OCI-LY7 (cell line): ENCODE results near the gene WASHC4.
"Not testable (repeated sequence)": the region's sequence is repeated elsewhere in the genome, so short reads cannot be mapped to it uniquely, and the experiment has no call there.

ENCODE experiments used
- EZH2phosphoT487 ChIP-seq: fragments of 200-600 bp; sonication (generic); IDR thresholded peaks from 2 replicates; pipeline ENCODE4 v1.6.1; 2018; ENCODE audit warnings: low read depth, borderline replicate concordance, mild to moderate bottlenecking, mixed run types, antibody characterized with exemption, low read length, moderate library complexity, mixed read lengths
- TF ChIP-seq, protein P1 (sequence below): fragments of 200-600 bp; sonication (generic); conservative IDR thresholded peaks from 2 replicates; pipeline ENCODE4 v1.5.1; 2014; ENCODE audit warnings: mild to moderate bottlenecking, antibody characterized with exemption, low read length, moderate library complexity, mixed read lengths

DNA sequence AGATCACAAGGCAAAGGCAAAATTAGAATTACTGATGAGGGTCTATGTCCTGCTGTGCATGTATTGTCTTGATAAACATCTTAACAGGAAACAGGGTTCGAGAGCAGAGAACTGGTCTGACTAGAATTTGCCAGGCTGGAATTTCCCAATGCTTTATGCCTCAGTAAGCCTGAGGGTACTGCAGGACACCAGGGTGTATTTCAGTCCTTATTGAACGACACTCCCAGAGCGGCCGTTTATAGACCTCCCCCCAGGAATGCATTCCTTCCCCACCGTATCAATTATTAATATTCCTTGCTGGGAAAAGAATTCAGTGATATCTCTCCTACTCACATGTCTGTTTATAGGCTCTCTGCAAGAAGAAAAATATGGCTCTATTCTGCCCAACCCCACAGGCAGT is 12.2 kb upstream of the WASHC4 start:
- TF ChIP-seq, protein P1, sequence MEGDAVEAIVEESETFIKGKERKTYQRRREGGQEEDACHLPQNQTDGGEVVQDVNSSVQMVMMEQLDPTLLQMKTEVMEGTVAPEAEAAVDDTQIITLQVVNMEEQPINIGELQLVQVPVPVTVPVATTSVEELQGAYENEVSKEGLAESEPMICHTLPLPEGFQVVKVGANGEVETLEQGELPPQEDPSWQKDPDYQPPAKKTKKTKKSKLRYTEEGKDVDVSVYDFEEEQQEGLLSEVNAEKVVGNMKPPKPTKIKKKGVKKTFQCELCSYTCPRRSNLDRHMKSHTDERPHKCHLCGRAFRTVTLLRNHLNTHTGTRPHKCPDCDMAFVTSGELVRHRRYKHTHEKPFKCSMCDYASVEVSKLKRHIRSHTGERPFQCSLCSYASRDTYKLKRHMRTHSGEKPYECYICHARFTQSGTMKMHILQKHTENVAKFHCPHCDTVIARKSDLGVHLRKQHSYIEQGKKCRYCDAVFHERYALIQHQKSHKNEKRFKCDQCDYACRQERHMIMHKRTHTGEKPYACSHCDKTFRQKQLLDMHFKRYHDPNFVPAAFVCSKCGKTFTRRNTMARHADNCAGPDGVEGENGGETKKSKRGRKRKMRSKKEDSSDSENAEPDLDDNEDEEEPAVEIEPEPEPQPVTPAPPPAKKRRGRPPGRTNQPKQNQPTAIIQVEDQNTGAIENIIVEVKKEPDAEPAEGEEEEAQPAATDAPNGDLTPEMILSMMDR = not testable (repeated sequence)
- TF ChIP-seq EZH2phosphoT487 = not testable (repeated sequence)
